GM21576 (cell line): ENCODE data around the gene NAA16.

Experiments
- ATAC-seq: cut with Tn5 transposase; IDR thresholded peaks from one replicate; pipeline ENCODE4 v1.9.1; 2021; ENCODE audit warnings: mild to moderate bottlenecking, moderate library complexity; ENCODE audit not compliant: unreplicated experiment

Gene NAA16

DNA sequence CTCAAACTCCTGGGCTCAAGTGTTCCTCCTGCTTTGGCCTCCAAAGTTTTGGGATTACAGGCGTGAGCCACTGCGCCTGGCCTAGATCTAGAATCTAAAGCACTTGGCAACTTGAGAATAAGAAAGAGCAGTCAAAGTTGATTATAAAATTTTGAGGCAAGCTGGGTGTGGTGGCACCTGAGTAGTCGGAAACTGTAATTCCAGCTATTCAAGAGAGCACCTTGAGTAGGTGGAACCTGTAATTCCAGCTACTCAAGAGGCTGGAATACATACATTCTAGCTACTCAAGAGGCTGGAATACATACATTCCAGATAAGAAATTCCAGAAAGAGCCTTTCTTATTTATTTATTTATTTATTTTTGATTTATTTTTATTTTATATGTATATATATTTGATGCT, 8.3 kb upstream of the NAA16 start:
- no peak for ATAC-seq

DNA sequence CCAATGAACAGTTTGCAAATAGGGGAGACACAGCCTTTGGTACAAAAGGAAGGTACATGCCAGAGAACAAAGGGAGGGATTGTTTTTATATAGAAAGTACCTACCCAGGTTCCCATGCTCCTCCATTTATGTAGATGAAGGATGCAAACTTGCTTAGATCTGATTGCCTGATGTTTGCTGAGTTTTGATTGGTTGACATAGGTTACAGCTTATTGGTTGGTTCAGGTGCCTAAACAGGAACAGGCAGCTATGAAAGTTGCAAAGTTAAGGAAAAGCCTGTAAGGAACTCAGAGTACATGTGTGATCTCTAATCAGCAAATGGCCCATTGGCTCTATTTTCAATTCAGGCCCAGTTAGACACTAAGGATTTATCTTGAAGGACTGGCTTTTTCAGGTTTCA, 6.5 kb upstream of the NAA16 start:
- ATAC-seq, result no peak

DNA sequence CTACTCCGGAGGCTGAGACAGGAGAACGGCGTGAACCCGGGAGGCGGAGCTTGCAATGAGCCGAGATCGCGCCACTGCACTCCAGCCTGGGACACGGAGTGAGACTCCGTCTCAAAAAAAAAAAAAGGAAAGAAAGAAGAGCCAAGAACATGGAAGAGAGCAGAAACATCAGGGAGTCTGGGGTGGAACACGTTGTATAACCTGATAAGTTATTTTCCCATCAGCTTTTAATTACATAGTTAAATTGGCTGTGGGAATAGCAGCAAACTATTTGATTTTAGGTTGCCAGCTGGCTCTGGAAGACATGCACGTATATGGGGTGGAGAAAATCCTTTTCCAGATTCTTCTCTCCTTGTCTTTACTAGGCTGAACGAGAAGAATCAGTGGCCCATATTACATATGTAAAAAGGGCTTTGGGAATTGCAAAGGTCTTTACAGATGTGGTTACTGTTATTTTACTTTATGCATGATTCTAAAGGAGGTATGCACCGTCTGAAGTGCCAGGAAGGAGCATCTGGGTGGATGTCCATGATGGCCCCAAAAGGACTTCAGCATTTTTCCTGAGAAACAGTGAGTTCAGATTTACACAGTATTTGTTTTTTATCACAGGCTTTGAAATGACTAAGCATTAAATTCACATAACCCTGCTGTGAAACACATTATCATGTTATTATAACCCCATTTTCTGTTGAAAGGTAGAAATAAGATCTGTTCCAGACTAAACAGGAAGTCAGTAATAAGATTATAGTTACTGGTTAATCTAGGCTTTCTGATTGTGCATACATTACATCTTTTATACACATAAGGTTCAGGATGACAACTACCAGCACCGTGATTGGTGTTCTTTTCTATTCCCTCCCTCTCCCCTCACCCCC, 4.6 kb upstream of the NAA16 start:
- no peak for ATAC-seq

DNA sequence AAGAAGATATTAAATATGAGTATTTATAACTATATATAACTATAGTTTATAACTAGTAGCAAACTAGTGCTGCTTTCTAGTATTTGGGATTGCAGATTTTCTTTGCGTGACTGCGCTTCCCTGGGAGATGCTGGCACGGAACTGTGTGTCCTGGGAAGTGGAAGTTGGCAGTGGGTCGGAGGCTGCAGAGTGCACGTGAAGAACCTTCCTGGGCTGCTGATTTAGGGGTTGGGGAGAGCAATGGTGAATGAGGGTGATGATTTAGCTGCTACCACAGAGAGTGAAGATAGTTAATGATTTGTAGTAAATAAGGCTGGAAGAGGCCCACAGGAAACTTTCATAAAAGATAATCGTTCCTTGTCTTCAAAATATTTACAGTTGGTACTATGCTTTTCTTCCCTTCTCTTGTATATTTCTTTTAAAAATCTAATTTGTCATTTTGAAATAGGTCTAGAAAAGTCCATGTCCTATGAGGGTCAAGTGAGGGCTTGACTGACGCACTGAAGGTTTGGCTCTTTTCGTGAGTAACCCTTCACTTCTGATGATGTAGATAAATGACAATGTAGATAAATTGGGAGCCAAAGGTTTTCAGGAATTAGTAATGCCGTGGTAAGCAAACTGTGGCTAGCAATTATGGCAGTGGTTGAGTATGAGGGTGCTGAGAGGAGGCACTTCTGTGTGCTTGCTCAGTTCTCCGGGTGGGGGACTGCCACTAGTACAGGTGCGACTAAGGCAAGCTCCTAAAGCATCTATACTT, 3.0 kb upstream of the NAA16 start:
- no peak for ATAC-seq

DNA sequence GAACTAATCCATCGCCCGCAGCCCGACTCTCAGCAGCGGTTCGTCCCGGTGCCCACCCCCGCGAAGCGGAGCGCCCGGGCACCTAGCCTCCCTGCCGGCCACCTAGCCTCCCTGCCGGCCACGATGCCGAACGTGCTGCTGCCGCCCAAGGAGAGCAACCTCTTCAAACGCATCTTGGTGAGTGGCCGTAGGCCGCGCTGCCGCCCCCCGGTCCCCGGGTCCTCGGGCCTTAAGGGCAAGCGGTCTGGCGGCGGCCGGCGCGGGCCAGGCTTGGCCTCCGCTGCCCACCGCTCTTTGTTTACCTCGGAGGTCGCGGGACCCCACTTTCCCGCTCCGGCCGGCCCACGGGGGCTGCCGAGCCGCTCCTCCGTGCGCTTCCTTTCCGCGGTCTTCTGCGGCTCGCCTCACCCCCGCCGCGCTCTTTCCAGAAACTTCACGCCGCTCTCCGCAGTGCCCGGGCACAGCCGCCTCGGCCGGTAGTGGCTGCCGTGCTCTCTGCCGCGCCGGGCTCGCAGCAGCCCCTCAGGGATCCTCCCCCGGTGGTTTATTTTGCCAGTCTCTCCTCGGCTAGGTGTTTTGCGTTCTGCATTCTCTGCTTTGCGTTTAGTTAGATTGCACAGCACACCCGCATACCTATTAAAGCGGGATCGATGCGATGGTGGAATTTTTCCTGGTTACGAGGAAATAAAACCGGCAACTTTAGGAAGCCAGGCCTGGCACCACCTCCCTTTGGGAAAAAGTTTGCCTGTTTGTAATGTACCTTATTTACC, 524 bp downstream of the NAA16 start:
- peak; percentile 53 for ATAC-seq

DNA sequence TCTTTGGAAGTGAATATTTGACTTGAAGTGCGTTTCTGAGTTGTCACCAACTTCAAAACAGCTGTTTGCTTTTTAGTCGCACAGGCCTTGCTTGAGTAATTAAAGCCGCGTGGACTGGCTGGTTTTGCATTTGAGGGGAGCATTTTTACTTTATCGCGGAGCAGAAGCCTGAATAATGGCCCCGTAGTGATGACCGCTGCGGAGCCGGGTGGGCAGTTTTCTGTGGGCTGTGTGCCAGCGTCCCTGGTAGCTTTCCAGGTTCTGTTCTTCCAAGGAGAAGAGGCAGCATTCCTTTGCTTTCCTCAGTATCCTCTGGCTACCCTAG, 1.1 kb downstream of the NAA16 start:
- no peak for ATAC-seq

DNA sequence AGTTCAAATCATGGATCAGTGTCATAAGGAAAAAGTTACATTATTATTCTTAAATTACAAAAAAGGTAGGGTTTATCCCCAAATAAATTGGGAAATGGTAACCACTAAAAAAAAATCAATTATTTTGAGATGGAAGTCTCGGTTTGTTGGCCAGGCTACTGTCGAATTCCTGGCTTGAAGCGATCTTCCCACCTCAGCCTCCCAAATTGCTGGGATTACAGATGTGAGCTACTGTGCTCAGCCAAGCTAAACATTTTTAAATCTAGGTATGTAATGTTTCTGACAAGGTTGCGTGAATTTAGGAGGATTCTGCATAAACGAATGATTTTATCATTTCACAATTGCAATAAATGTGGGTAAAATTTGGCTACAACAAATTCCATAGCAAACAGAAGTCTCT, 2.0 kb downstream of the NAA16 start:
- no peak for ATAC-seq

DNA sequence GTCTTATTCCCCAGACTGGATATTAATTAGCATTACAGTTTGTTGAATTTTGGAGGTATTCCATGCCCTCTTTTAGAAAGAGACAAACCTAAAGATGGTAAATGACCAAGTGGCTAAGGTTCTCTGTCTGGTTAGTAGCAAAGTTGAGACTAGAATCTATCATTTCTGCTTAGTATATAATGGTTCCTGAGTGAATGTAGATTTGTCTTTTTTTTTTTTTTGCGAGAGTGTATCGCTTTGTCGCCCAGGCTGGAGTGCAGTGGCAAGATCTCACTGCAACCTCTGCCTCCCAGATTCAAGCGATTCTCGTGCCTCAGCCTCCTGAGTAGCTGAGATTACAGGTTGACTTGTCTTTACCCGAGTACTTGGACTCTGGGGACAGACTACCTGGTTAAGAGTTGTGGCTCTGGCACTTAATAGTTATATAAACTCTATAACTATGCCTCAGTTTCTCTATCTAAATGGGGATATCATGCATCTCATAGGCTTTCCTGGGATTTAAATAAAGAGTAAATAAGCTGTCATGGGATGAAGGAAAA, 2.7 kb downstream of the NAA16 start:
- no peak for ATAC-seq

DNA sequence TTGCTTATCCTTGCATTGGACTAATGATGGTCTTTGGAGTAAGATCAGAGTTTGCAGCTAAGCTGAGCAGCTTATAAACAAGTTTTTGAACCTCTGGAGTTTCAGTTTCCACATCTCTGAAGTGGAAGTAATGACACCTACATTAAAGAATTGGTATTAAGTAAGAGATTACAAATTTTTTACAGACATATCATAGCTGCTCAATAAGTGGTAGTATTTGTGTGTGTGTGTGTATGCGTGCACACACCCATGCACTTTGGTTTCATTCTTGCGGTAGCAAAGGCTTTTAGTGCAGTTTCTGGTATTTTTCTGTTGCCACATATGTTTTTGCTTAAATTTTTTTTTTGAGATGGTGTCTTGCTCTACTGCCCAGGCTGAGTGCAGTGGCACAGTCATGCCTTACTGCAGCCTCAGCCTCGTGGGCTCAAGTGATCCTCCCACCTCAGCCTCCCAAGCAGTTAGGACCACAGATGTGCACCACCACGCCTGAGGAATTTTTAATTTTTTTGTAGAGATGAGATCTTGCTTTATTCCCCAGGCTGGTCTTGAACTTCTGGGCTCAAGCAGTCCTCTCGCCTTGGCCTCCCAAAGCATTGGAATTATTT, 4.5 kb downstream of the NAA16 start:
- no peak for ATAC-seq

DNA sequence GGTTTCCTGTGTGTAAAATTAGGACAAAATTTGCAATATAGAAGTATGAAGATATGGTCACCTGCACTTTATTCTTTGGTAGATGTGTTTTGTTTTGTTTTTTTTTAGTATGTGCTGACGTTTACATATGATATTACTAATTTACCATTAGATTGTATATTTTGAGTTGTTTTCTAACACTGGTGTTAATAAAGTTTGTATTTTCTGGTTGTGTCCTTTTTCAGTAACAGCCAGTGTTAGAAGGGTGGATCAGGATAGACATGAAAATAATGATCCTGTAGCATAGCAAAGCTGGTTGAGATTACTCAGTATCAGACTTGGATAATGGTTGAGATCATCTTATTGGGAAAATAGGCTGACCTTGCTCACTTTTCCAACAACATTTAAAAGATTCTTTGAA, 6.2 kb downstream of the NAA16 start:
- ATAC-seq, result no peak

DNA sequence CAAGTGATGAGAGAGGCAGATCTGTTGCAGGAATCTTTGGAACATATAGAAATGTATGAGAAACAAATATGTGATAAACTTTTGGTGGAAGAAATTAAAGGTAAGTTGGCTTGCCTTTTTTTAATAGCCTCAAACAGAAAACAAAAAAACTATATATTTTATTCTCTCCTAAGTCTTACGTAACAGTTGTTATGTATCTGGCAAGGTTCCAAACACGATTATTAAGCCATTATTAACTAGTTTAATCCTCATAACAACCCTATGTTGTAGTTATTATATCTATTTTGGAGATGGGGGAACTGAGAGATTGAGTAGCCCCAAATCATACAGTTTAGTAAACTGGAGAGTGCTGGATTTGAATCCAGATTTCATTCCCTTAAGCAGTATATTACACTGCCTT, 14.7 kb downstream of the NAA16 start:
- ATAC-seq, result no peak

DNA sequence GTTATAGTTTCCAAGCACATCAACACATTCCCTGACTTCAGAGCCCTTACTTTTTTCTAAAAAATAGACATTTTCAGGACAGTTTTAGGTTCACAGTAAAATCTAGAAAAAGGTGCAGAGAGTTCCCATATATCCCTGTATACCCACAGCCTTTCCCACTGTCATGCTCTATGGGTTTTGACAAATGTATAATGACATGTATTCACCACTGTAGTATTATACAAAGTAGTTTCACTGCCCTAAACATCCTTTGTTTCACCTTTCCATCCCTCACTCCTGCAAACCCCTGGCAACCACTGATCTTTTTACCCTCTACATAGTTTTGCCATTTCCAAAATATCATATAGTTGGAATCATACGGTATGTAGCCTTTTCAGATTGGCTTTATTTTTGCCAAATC, 15.6 kb downstream of the NAA16 start:
- no peak for ATAC-seq

DNA sequence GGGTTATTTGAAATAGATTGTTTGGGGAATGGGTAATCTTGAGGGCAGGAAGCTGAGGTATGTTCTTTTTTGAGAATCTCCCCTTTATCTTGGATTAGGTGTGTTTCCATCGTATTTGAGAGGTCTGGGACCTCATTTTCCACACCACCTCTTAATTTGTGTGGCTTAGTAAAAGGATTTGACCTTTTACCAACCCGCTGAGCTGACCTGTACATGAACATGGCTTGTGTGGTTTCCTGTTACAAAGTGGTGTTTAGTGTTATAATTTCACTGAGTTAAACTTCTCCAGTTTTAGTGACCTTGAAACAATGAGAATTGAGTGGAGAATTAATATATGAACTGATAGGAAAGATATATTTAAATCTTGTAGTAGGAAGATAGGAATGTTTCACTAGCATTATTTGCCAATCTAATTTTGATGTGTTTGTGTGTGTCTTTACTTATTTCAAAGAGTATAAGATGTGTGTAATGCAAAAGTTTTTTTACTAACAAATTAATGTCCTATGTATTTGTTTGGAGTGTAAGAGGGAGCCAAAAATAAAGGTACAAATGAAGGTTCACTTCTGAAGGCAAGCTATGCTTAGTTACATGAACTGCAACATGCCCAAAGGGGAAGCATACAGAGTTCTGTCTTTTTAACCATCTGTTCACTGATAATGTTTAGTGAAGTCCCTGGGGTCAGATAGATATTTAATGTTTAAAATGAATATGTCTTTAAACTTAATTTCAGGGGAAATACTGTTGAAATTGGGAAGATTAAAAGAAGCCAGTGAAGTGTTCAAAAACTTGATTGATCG, 17.1 kb downstream of the NAA16 start:
- no peak for ATAC-seq

DNA sequence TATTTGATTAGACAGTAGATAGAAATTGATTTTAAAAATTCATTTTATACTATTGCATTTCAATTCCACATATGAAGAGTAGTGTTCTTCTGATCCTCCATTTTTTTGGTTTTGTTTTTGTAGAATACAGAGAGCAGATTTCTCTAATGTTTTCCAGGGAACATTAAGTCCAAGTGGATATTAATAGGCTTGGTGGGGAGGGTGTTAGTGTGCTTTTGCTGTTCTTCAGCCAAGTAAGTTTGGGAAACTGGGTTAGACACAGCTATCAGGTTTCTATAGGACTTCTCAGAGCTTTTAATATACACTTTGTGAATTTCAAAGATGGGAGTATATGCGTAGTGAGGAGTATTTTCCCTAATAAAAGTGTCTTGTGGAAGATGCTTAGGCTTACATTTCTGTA, 21.8 kb downstream of the NAA16 start:
- ATAC-seq, result no peak

DNA sequence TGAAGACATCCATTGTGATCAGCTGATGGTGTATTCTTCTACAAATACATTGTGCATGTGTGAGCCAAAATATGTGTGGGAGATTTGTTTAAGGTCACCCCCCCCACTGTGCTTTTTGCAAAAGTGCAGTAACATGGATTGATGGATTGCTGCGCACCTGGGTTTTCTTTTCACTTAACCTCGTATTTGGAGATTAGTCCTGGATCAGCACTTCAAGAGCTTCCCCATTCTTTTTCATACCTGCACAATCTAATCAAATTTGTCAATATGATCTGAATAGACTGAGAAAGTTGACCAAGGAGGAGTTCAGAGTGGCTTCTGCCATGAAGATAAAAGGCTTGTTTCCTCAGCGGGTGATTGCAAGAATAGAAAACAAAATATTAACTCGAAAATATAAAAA, 23.7 kb downstream of the NAA16 start:
- no peak for ATAC-seq

DNA sequence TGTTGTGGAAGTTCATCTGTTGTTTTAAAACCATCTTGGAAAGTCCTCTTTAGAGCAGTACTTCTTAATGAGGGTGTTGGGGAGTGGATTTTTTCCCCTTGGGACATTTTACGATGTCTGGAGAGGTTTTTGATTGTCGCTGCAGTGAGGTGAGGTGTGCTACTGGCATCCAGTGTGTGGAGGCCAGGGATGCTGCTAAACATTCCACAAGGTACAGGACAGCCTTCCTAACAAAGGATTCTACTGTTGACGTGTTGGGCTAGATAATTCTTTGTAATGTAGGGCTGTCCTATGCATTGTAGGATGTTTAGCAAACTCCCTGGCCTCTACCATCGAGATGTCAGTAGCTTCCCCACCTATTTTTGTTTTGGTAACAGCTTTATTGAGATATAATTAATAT, 33.3 kb downstream of the NAA16 start:
- ATAC-seq, result no peak

DNA sequence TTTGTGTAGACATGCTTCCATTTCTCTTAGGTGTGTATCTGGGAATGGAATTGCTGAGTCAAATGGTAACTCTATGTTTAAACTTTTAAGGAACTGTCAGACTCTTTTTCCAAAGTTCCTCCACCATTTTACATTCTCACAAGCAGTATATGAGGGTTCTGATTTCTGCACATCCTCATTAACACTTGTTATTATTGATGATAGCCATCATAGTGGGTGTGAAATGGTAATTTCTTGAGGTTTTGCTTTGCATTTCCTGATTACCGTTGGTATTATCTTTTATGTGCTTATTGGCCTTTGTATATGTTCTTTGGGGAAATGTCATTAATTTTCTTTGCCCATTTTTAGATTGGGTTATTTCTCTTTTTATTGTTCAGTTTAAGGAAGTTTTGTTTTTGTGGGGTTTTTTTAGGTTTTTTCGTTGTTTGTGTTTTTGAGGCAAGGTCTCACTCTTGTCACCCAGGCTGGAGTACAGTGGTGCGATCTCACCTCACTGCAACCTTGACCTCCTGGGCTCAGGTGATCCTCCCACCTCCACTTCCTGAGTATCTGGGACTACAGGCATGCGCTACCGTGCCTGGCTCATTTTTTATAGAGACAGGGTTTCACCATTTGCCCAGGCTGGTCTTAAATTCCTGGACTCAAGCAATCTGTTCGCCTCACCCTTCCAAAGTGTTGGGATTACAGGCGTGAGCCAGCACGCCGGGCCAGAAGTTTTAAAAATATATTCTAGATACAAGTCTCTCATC, 34.3 kb downstream of the NAA16 start:
- no peak for ATAC-seq

DNA sequence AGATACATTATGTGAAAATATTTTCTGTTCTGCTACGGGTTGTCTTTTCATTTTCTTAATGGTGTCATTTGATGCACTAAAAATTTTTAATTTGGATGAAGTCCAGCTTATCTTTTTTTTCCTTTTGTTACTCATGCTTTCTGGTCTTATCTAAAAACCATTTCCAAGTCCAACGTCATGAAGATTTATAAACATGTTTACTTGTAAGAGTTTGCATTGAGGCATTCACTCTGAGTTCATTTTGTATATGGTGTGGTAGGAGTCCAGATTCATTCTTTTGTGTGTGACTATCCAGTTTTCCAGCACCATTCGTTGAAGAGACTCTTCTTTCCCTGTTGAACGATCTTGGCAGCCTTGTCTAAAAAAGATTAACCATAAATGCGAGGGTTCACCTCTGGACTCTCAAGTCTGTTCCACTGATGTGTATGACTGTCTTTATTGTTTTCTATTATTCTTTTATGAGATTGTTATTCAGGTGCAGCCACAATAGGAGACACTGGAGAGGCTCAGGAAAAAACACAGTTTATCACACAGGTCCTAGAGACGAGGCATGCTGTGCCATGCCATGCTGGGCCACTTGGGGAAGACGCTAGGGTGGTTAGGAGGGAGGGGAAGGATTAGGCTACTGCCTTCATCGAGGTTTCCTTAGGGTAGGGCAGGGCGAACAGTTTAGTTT, 35.0 kb downstream of the NAA16 start:
- ATAC-seq, result no peak
